H1 (cell line): ENCODE measurements around the gene PTPRD.

ENCODE experiments used
- ATF3 ChIP-seq: IDR thresholded peaks from 2 replicates; pipeline ENCODE4 v1.6.1; 2011; ENCODE audit warnings: low read depth, mild to moderate bottlenecking, low read length; ENCODE audit not compliant: insufficient read depth
- BCL11A ChIP-seq, 2 experiments: IDR thresholded peaks; one replicate each; pipeline ENCODE4 v1.6.1; 2011; ENCODE audit warnings: low read depth in 2 of 2, low read length in 2 of 2, mild to moderate bottlenecking in 2 of 2
- CTCF ChIP-seq, 3 experiments: IDR thresholded peaks; 1 replicate in 2 of 3; 2 replicates in 1 of 3; pipeline versions ENCODE4 v1.5.1 to v1.6.1; 2011; ENCODE audit warnings: low read length in 3 of 3, mild to moderate bottlenecking in 3 of 3, inconsistent platforms in 2 of 3, low read depth in 1 of 3, moderate library complexity in 1 of 3; ENCODE audit not compliant: insufficient read depth in 1 of 3; ENCODE audit errors: control extremely low read depth in 1 of 3
- EGR1 ChIP-seq: IDR thresholded peaks from 2 replicates; pipeline ENCODE4 v1.6.1; 2011; ENCODE audit warnings: low read depth, low read length, borderline replicate concordance
- MAX ChIP-seq: IDR thresholded peaks from 2 replicates; pipeline ENCODE4 v1.6.1; 2012; ENCODE audit warnings: inconsistent platforms
- USF2 ChIP-seq: IDR thresholded peaks from 2 replicates; pipeline ENCODE4 v1.6.1; 2011; ENCODE audit warnings: low read length, improper control_type of control experiment
- YY1 ChIP-seq: IDR thresholded peaks from 2 replicates; pipeline ENCODE4 v1.6.1; 2011; ENCODE audit warnings: low read depth, mild to moderate bottlenecking, low read length

- TF ChIP-seq BCL11A (IDR thresholded peaks at IDR 0.05; ENCODE audit: low read depth in 2 of 2, low read length in 2 of 2), result no peak
- no peak for TF ChIP-seq MAX
- TF ChIP-seq USF2, result no peak
- TF ChIP-seq YY1, result no peak
- TF ChIP-seq CTCF (IDR thresholded peaks at IDR 0.05; ENCODE audit: control extremely low read depth in 1 of 3, insufficient read depth in 1 of 3, low read depth in 1 of 3, low read length in 3 of 3), result no peak
- TF ChIP-seq ATF3, result no peak
- TF ChIP-seq EGR1, result no peak
Measured at GRCh38 chr9:8395022-8395421, 2217.8 kb downstream of the PTPRD start.
